H1 (cell line): ENCODE measurements around the gene RHOBTB3. TPM values are rescaled to one million over a fixed set of nuclear protein-coding genes. Genes with fewer than 3 reads are reported as not detected.

Experiments
- BCL11A ChIP-seq, 2 experiments: IDR thresholded peaks; one replicate each; pipeline ENCODE4 v1.6.1; 2011; ENCODE audit warnings: low read depth in 2 of 2, low read length in 2 of 2, mild to moderate bottlenecking in 2 of 2
- SIN3A ChIP-seq, 2 experiments: IDR thresholded peaks in 1 of 2; conservative IDR thresholded peaks in 1 of 2; 2 replicates each; pipeline ENCODE4 v1.6.1; 2011 to 2012; ENCODE audit warnings: low read length in 2 of 2, improper control_type of control experiment in 1 of 2, low read depth in 1 of 2, mild to moderate bottlenecking in 1 of 2
- polyA plus RNA-seq, 7 experiments: library from polyadenylated mRNA; depleted of rRNA in 3 of 7; stranded (reverse) in 5 of 7; unstranded in 2 of 7; fragments of >200 nt in 5 of 7; fragments of 200-250 nt in 2 of 7; gene quantifications; 1 replicate in 5 of 7; 2 replicates in 1 of 7; 4 replicates in 1 of 7; pipeline versions ENCODE4 v1.2.1 to v1.2.3, GENCODE V29; 2011 to 2013; ENCODE audit warnings: missing spikeins in 2 of 7, mixed read lengths in 2 of 7
- total RNA-seq: library from RNA; stranded (reverse); fragmentation: NEBNext Ultra II Directional; extraction: Animal tissue kit (Norgen Biotek cat#: 25700); gene quantifications from 2 replicates; pipeline ENCODE4 v1.2.1, GENCODE V29; 2021

RHOBTB3 gene
- total and polyA plus RNA-seq, 2 of the 8 experiments (the other 6 are each of a cell fraction or from before 2014, with no cell fraction given), result 8.2 to 17.5 TPM

DNA sequence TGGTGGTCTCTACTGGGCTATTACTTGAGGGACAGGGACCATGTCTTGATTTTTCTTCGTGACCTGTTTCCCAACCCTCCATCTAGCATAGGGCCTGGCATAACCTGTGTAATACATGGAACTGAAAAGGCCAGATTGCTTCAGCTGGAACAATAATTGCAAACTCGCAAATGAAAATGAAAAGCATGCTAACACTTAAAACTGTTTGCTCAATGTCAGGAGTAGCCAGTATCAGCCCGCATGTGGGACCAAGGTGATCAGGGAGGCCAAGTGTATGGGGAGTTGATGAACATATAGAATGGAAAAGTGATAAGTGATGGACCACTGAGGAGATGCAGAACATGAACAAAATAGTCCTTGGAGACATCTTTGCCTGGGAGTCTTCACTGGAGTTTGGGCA, 66.2 kb downstream of the RHOBTB3 start (continued):
- no peak for TF ChIP-seq SIN3A (conservative IDR thresholded peaks at IDR 0.05 in 1 of 2, IDR thresholded peaks at IDR 0.05 in 1 of 2; ENCODE audit: low read depth in 1 of 2, low read length in 2 of 2)
- no peak for TF ChIP-seq BCL11A (IDR thresholded peaks at IDR 0.05; ENCODE audit: low read depth in 2 of 2, low read length in 2 of 2)
